Measurements from ENCODE around the gene CRABP2.

CRABP2 gene

DNA sequence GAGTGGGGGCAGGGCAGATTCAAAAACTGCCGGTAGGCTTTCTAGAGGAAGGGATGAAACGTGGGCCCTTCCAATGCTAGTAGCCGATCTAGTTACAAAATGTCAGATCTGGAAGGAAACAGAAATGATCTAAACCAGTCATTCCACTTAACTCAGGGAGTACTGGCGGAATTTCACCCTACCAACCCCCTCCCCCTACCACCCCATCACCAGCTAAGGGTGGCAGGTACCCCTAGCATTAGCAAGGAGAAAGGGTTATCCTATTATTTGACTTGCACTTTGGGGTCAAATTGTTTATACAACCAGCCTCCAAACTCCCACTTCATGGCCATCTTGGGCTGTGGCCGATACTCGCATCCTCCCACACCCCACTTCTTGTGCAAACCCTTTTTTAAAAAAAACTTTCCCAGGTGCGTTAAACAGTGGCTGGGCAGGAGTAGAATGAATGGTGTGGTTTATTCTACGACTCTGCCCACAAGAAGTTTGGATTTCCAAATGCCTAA is 36.1 kb upstream of the CRABP2 start:
- DNase-seq = no peak

GRCh38 chr1:156740741-156741480 is 35.5 kb upstream of the CRABP2 start, which contains the start of gene MRPL24:
Gene MRPL24, minus strand, starts transcription at chr1:156741088. Its CDS starts 2,384 bp downstream, at chr1:156738704.
- peak; percentile 99 for DNase-seq

GRCh38 chr1:156740237-156740740 is 34.9 kb upstream of the CRABP2 start:
- DNase-seq = peak; percentile 41

- DNase-seq = no peak
These were observed 33.5 kb upstream of the CRABP2 start for GRCh38 chr1:156738916-156739315.

- DNase-seq = no peak
These were observed 33.0 kb upstream of the CRABP2 start for GRCh38 chr1:156738407-156738806.

DNA sequence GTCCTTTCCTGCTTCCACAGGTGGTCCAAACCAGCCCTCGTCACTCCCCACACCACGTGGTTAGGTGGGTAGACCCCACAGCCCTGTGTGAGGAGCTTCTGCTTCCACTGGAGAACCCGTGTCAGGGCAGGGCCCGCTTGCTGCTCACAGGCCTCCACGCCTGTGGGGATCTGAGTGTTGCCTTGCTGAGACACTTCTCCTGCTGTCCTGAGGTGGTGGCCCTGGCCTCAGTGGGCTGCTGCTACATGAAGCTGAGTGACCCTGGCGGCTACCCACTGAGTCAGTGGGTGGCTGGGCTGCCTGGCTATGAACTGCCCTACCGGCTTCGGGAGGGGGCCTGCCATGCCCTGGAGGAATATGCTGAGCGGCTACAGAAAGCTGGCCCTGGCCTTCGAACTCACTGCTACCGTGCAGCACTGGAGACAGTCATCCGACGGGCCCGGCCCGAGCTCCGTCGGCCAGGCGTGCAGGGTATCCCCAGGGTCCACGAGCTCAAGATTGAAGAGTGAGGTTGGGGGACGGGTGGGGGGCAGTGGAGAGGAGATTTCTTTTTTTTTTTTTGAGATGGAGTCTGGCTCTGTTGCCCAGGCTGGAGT is 28.7 kb upstream of the CRABP2 start:
- DNase-seq = no peak

GRCh38 chr1:156728599-156729462 is 23.4 kb upstream of the CRABP2 start, which contains the start of gene ISG20L2:
Gene ISG20L2, minus strand, starts transcription at chr1:156728766. Its CDS starts 1,114 bp downstream, at chr1:156727652.
- DNase-seq = peak; percentile 95

- DNase-seq = peak; percentile 82
These were observed 22.7 kb upstream of the CRABP2 start, which contains the start of gene METTL25B for GRCh38 chr1:156727926-156728598. Gene METTL25B, plus strand, starts transcription at chr1:156728469. Its CDS starts 636 bp downstream, at chr1:156729105.

- DNase-seq = no peak
These were observed 22.1 kb upstream of the CRABP2 start for GRCh38 chr1:156727492-156727891.

GRCh38 chr1:156726549-156727226 is 21.3 kb upstream of the CRABP2 start:
- DNase-seq = peak; percentile 79

- DNase-seq = peak; percentile 94
These were observed 20.4 kb upstream of the CRABP2 start for GRCh38 chr1:156725683-156726280.

- no peak for DNase-seq
These were observed 16.2 kb upstream of the CRABP2 start for GRCh38 chr1:156721535-156721934.

- no peak for DNase-seq
These were observed 15.7 kb upstream of the CRABP2 start for GRCh38 chr1:156721131-156721530.

GRCh38 chr1:156717351-156717750 is 12.0 kb upstream of the CRABP2 start:
- no peak for DNase-seq

GRCh38 chr1:156714830-156715229 is 9.4 kb upstream of the CRABP2 start:
- DNase-seq = no peak

DNA sequence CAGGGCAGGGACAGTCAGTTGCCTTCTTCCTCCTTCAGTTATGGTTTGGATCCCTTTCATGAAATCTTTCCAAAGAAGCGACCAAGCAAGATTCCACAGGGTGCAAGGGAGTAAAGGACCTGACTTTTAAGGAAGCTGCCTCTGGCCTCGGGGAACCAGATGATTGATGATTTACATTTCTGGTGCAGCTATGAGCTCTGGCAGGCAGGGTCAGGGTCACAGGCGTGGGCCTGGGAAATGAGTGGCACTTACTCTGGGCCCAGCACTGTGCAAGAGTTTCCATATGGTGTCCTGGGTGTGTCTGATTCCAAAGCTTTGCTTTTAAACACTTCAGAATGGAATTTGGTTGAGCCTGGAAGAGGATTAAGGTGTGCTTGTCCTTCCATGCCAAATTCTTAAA is 7.2 kb upstream of the CRABP2 start:
- DNase-seq = no peak

DNA sequence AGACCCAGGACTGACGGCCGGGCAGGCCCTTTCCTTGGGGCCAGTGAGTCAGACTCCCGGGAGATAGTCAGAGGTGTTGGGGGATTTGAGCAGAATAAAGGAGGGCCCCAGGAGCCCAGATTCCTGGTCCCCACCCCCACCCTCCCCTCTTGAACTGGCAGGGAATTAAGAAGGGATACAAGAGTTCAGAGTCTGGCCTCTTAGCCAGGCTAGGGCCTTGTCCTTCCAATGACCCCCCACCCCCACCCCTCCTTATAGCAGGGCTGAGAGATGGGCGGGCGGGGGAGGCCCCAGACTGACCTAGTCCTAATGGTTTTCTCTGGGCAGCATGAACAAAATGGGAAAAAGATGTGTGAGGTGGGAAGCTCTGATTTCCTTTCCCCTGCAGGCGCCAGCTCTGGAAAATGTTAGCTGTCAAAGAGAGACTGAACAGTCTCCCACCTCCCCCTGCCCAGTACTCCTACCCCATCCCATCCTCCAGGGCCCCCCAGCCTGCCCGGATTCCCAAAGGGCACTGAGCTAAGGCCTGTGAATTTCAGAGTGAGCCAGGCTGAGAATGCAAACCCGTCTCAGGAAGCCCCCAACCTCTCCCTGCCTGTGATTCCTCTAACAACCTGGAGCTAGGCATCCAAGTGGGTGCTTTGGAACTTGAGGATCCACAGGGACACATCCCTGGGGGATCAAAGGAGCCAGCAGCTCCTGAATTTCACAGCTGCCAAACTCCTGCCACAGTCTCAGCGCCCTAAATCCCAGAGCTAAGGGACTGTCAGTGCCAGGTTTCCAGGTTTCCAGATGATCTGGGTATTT is 5.8 kb upstream of the CRABP2 start:
- DNase-seq = no peak

- no peak for DNase-seq
These were observed 4.5 kb upstream of the CRABP2 start for GRCh38 chr1:156709757-156710489.

- no peak for DNase-seq
These were observed 3.6 kb upstream of the CRABP2 start for GRCh38 chr1:156709031-156709430.

DNA sequence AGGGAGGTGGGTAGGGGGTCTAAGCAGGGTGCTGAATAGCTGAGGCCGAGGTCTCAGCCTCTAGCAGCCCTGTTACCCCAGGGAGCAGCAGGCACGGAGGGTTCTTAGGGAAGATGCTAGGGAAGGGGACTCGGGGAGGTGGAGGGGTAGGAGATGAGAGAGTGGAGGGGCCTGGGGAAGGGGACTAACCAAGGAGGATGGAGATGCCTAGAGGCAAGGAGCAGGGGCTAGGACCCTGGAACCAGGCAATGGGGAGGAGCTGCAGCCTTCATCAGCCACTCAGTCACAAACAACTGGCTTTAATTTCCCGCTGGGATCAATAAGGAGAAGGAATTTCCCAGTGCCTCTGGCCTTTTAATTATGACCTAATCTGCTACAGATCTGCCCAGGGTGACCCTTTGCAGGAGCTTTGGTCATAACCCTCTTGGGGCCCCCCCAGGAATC is 2.9 kb upstream of the CRABP2 start:
- DNase-seq = no peak

All from NCI-H510A treated with DMSO at 0.1 percent for 48 hours (cell line).